HEK293 (cell line): ENCODE measurements around the gene USP31.

Experiments
- HOXD13 ChIP-seq: sonication (generic); formaldehyde crosslinking; IDR thresholded peaks from 2 replicates; pipeline ENCODE4 v1.8.0; 2022; ENCODE audit warnings: missing genetic modification reagents, borderline replicate concordance
- IKZF3 ChIP-seq: fragments of 450-650 bp; IDR thresholded peaks from 2 replicates; pipeline ENCODE4 v1.5.0; 2018; ENCODE audit warnings: missing biosample characterization, mild to moderate bottlenecking, missing genetic modification characterization, moderate library complexity
- ZBTB20 ChIP-seq: fragments of 450-650 bp; formaldehyde crosslinking; IDR thresholded peaks from 2 replicates; pipeline ENCODE4 v1.5.1; 2016; ENCODE audit warnings: missing biosample characterization, missing genetic modification characterization
- ZNF24 ChIP-seq: fragments of 450-650 bp; formaldehyde crosslinking; IDR thresholded peaks from 2 replicates; pipeline ENCODE4 v1.5.1; 2016; ENCODE audit warnings: missing biosample characterization, missing genetic modification characterization
- ZNF530 ChIP-seq: fragments of 450-650 bp; formaldehyde crosslinking; IDR thresholded peaks from 2 replicates; pipeline ENCODE4 v1.5.1; 2016; ENCODE audit warnings: low read depth, missing biosample characterization, missing genetic modification characterization
- ZNF660 ChIP-seq: fragments of 450-650 bp; IDR thresholded peaks from 2 replicates; pipeline ENCODE4 v1.5.1; 2018; ENCODE audit warnings: missing biosample characterization, mild to moderate bottlenecking, missing genetic modification characterization
- ZNF785 ChIP-seq: fragments of 450-650 bp; formaldehyde crosslinking; IDR thresholded peaks from 2 replicates; pipeline ENCODE4 v1.5.1; 2016; ENCODE audit warnings: missing biosample characterization, missing genetic modification characterization
- TF ChIP-seq, protein P1 (sequence below): fragments of 450-650 bp; formaldehyde crosslinking; IDR thresholded peaks from 2 replicates; pipeline ENCODE4 v1.5.1; 2016; ENCODE audit warnings: missing biosample characterization, missing genetic modification characterization
- TF ChIP-seq, protein P2 (sequence below): fragments of 450-650 bp; formaldehyde crosslinking; IDR thresholded peaks from 2 replicates; pipeline ENCODE4 v1.5.1; 2016; ENCODE audit warnings: missing biosample characterization, missing genetic modification characterization
- TF ChIP-seq, protein P3 (sequence below): fragments of 450-650 bp; formaldehyde crosslinking; IDR thresholded peaks from 2 replicates; pipeline ENCODE4 v1.5.1; 2016; ENCODE audit warnings: missing biosample characterization, missing genetic modification characterization

GRCh38 chr16:23055481-23055880 lies 93.8 kb downstream of the USP31 start:
- TF ChIP-seq IKZF3 (no peak), ZNF660 (tag by site-specific recombination) (no peak), HOXD13 (CRISPR knock-in tag) (no peak), ZNF530 (tag by site-specific recombination) (no peak), ZNF24 (tag by site-specific recombination) (no peak), ZNF785 (tag by site-specific recombination) (no peak), ZBTB20 (tag by site-specific recombination) (no peak)
- TF ChIP-seq, protein P1, sequence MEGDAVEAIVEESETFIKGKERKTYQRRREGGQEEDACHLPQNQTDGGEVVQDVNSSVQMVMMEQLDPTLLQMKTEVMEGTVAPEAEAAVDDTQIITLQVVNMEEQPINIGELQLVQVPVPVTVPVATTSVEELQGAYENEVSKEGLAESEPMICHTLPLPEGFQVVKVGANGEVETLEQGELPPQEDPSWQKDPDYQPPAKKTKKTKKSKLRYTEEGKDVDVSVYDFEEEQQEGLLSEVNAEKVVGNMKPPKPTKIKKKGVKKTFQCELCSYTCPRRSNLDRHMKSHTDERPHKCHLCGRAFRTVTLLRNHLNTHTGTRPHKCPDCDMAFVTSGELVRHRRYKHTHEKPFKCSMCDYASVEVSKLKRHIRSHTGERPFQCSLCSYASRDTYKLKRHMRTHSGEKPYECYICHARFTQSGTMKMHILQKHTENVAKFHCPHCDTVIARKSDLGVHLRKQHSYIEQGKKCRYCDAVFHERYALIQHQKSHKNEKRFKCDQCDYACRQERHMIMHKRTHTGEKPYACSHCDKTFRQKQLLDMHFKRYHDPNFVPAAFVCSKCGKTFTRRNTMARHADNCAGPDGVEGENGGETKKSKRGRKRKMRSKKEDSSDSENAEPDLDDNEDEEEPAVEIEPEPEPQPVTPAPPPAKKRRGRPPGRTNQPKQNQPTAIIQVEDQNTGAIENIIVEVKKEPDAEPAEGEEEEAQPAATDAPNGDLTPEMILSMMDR (tag by site-specific recombination), result no peak
- TF ChIP-seq, protein P2, sequence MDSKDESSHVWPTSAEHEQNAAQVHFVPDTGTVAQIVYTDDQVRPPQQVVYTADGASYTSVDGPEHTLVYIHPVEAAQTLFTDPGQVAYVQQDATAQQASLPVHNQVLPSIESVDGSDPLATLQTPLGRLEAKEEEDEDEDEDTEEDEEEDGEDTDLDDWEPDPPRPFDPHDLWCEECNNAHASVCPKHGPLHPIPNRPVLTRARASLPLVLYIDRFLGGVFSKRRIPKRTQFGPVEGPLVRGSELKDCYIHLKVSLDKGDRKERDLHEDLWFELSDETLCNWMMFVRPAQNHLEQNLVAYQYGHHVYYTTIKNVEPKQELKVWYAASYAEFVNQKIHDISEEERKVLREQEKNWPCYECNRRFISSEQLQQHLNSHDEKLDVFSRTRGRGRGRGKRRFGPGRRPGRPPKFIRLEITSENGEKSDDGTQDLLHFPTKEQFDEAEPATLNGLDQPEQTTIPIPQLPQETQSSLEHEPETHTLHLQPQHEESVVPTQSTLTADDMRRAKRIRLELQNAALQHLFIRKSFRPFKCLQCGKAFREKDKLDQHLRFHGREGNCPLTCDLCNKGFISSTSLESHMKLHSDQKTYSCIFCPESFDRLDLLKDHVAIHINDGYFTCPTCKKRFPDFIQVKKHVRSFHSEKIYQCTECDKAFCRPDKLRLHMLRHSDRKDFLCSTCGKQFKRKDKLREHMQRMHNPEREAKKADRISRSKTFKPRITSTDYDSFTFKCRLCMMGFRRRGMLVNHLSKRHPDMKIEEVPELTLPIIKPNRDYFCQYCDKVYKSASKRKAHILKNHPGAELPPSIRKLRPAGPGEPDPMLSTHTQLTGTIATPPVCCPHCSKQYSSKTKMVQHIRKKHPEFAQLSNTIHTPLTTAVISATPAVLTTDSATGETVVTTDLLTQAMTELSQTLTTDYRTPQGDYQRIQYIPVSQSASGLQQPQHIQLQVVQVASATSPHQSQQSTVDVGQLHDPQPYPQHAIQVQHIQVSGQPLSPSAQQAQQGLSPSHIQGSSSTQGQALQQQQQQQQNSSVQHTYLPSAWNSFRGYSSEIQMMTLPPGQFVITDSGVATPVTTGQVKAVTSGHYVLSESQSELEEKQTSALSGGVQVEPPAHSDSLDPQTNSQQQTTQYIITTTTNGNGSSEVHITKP, result no peak
- TF ChIP-seq, protein P3, sequence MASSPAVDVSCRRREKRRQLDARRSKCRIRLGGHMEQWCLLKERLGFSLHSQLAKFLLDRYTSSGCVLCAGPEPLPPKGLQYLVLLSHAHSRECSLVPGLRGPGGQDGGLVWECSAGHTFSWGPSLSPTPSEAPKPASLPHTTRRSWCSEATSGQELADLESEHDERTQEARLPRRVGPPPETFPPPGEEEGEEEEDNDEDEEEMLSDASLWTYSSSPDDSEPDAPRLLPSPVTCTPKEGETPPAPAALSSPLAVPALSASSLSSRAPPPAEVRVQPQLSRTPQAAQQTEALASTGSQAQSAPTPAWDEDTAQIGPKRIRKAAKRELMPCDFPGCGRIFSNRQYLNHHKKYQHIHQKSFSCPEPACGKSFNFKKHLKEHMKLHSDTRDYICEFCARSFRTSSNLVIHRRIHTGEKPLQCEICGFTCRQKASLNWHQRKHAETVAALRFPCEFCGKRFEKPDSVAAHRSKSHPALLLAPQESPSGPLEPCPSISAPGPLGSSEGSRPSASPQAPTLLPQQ (tag by site-specific recombination), result no peak
